ENCODE measurements around the gene TIMP3.

The TIMP3 gene

GRCh38 chr22:32855045-32855756 lies 53.7 kb downstream of the TIMP3 start:
- no peak overlapping the region for H3K4me3 ChIP-seq (ENCODE audit: low read length)
- DNase-seq: no peak
- TF ChIP-seq CTCF (IDR thresholded peaks at IDR 0.05; ENCODE audit: low read length) (no peak), EZH2 (optimal IDR thresholded peaks at IDR 0.05; ENCODE audit: low read depth, low read length) (no peak), EZH2phosphoT487 (IDR thresholded peaks at IDR 0.05; ENCODE audit: low read length) (no peak)
- no peaks in the 10 kb centered on the region for H3K9me2 ChIP-seq (replicated peaks; ENCODE audit: insufficient read depth, low read length)
- H3K9me3 ChIP-seq (replicated peaks; ENCODE audit: insufficient read depth, low read length): no peaks in the 10 kb centered on the region
- H2AFZ ChIP-seq (ENCODE audit: low read length): no peak overlapping the region
- no peaks in the 10 kb centered on the region for H3K27me3 ChIP-seq (replicated peaks; ENCODE audit: insufficient read depth, low read length)
- no peak overlapping the region for H3K4me2 ChIP-seq (ENCODE audit: low read depth, low read length)
- H3K79me2 ChIP-seq (ENCODE audit: low read length): no peaks in the 10 kb centered on the region
- H3K9ac ChIP-seq (ENCODE audit: low read length): no peak overlapping the region
- H4K20me1 ChIP-seq (ENCODE audit: insufficient read depth, low read length): no peaks in the 10 kb centered on the region
- no peaks in the 10 kb centered on the region for H3F3A ChIP-seq (ENCODE audit: insufficient read depth, low read length)
- no peaks in the 10 kb centered on the region for H3K36me3 ChIP-seq (replicated peaks; ENCODE audit: insufficient read depth, low read length)
- H3K27ac ChIP-seq (ENCODE audit: low read length): no peak overlapping the region
- no peaks in the 10 kb centered on the region for H3K4me1 ChIP-seq (ENCODE audit: low read length)

GRCh38 chr22:32858121-32858703 lies 56.7 kb downstream of the TIMP3 start:
- no peak overlapping the region for H3K4me3 ChIP-seq (ENCODE audit: low read length)
- TF ChIP-seq CTCF (IDR thresholded peaks at IDR 0.05; ENCODE audit: low read length) (no peak), EZH2 (optimal IDR thresholded peaks at IDR 0.05; ENCODE audit: low read depth, low read length) (no peak), EZH2phosphoT487 (IDR thresholded peaks at IDR 0.05; ENCODE audit: low read length) (no peak)
- no peaks in the 10 kb centered on the region for H3K36me3 ChIP-seq (replicated peaks; ENCODE audit: insufficient read depth, low read length)
- no peaks in the 10 kb centered on the region for H3K9me2 ChIP-seq (replicated peaks; ENCODE audit: insufficient read depth, low read length)
- no peaks in the 10 kb centered on the region for H3F3A ChIP-seq (ENCODE audit: insufficient read depth, low read length)
- H3K27ac ChIP-seq (ENCODE audit: low read length): no peak overlapping the region
- no peak overlapping the region for H2AFZ ChIP-seq (ENCODE audit: low read length)
- H3K4me2 ChIP-seq (ENCODE audit: low read depth, low read length): no peak overlapping the region
- no peaks in the 10 kb centered on the region for H3K9me3 ChIP-seq (replicated peaks; ENCODE audit: insufficient read depth, low read length)
- H4K20me1 ChIP-seq (ENCODE audit: insufficient read depth, low read length): no peaks in the 10 kb centered on the region
- no peaks in the 10 kb centered on the region for H3K4me1 ChIP-seq (ENCODE audit: low read length)
- no peaks in the 10 kb centered on the region for H3K27me3 ChIP-seq (replicated peaks; ENCODE audit: insufficient read depth, low read length)
- H3K9ac ChIP-seq (ENCODE audit: low read length): no peak overlapping the region
- DNase-seq: no peak
- H3K79me2 ChIP-seq (ENCODE audit: low read length): no peaks in the 10 kb centered on the region

GRCh38 chr22:32858957-32859356 lies 57.5 kb downstream of the TIMP3 start:
- Histone ChIP-seq H3F3A (ENCODE audit: insufficient read depth, low read length) (no peaks in the 10 kb centered on the region), H3K9ac (ENCODE audit: low read length) (no peak overlapping the region), H3K27me3 (replicated peaks; ENCODE audit: insufficient read depth, low read length) (no peaks in the 10 kb centered on the region), H3K4me3 (ENCODE audit: low read length) (no peak overlapping the region), H3K4me2 (ENCODE audit: low read depth, low read length) (no peak overlapping the region), H4K20me1 (ENCODE audit: insufficient read depth, low read length) (no peaks in the 10 kb centered on the region), H3K79me2 (ENCODE audit: low read length) (no peaks in the 10 kb centered on the region), H3K36me3 (replicated peaks; ENCODE audit: insufficient read depth, low read length) (no peaks in the 10 kb centered on the region), H2AFZ (ENCODE audit: low read length) (no peak overlapping the region), H3K9me2 (replicated peaks; ENCODE audit: insufficient read depth, low read length) (no peaks in the 10 kb centered on the region), H3K4me1 (ENCODE audit: low read length) (no peaks in the 10 kb centered on the region), H3K9me3 (replicated peaks; ENCODE audit: insufficient read depth, low read length) (no peaks in the 10 kb centered on the region), H3K27ac (ENCODE audit: low read length) (no peak overlapping the region)
- no peak for DNase-seq
- no peak for TF ChIP-seq EZH2phosphoT487 (IDR thresholded peaks at IDR 0.05; ENCODE audit: low read length)
- no peak for TF ChIP-seq CTCF (IDR thresholded peaks at IDR 0.05; ENCODE audit: low read length)
- TF ChIP-seq EZH2 (optimal IDR thresholded peaks at IDR 0.05; ENCODE audit: low read depth, low read length): no peak

All from MM.1S (cell line).